GM19193 (cell line): ENCODE results near the gene OR51B5.

ENCODE experiments used
- POLR2A ChIP-seq: IDR thresholded peaks from 4 replicates; pipeline ENCODE4 v1.6.1; 2011; ENCODE audit not compliant: insufficient read depth, insufficient read length; ENCODE audit errors: extremely low read depth

The OR51B5 gene

GRCh38 chr11:5348551-5349194 is 5.3 kb upstream of the OR51B5 start:
- TF ChIP-seq POLR2A: no peak

- no peak for TF ChIP-seq POLR2A
Observed at GRCh38 chr11:5345831-5346230, 2.5 kb upstream of the OR51B5 start.

DNA sequence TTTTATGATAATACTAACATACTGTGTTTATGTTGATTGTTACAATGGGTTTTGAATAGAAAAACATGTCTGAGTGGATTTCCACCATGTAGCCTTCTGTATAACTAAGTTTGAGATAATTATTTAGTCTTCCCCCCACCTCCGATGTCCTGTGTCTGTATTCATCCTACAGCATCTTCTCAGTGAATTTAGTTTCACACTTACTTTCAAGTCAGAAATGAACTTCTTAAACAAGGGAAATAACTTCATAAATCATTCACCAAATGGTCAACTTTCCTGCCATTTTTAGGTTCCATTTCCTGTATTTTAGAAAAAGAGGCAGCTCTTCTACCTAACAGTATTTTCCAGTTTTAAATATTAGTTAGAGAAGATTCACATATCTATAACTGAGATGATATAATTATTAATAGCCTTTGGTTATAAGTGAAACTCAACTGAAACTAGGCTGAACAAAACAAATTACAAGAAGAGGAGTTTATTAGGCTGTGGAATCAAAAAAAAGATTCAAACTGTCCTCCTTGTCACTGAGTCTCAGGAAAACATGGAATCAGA is 3.5 kb downstream of the OR51B5 start:
- no peak for TF ChIP-seq POLR2A

DNA sequence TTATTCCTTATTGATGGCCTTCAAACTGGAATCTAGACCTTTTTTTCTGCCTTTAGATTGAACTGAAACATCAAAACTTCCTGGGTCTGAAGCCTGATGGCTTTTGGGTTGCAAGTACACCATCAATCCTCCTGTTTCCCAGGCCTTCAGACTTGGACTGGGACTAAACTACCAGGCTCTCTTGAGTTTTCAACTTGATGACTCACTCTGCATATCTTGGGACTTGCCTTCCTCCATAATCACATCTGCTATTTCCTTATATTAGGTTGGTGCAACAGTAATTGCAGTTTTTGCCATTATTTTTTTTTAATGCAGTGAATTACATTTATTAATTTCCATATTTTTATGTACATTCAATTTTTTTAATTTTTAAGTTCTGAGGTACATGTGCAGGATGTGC is 7.0 kb downstream of the OR51B5 start:
- no peak for TF ChIP-seq POLR2A

DNA sequence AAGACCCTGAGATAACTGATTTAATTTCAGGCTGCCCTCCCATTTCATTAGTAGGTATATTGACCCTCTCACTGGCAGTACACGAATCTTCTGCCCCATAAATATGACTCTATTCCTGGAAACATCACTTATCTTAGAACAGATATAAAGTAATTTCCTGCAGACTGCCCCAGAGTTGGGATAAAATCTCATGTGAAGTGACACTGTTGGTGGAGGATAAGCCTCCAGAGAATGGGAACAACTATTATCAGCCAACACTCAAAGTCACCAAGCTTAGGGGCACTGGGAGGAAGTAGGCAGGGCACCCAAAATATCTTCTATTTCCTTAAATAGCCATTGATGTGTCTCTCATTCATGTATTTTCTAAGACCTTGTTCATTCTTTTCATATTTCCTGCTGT is 8.2 kb downstream of the OR51B5 start:
- TF ChIP-seq POLR2A: no peak

- no peak for TF ChIP-seq POLR2A
Observed at GRCh38 chr11:5324197-5324596, 19.1 kb downstream of the OR51B5 start, which contains the start of gene OR51B2. Gene OR51B2 (minus strand): TSS chr11:5324297. CDS start chr11:5324297, 0 bp downstream.

DNA sequence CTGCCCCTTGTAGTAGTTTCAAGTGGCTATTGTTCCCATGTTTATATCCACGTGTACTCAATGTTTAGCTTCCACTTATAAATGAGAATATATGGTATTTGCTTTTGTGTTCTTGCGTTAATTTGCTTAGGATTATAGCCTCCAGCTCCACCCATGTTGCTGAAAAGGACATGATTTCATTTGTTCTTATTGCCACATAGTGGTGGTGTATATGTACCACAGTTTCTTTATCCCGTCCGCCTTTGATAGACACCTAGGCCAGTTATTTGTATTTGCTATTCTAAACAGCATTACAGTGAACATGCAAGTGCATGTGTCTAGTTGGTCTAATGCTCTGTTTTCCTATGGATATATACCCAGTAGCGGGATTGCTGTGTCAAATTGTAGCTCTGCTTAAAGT is 26.0 kb downstream of the OR51B5 start:
- no peak for TF ChIP-seq POLR2A

GRCh38 chr11:5310423-5310822 is 32.9 kb downstream of the OR51B5 start:
- no peak for TF ChIP-seq POLR2A

DNA sequence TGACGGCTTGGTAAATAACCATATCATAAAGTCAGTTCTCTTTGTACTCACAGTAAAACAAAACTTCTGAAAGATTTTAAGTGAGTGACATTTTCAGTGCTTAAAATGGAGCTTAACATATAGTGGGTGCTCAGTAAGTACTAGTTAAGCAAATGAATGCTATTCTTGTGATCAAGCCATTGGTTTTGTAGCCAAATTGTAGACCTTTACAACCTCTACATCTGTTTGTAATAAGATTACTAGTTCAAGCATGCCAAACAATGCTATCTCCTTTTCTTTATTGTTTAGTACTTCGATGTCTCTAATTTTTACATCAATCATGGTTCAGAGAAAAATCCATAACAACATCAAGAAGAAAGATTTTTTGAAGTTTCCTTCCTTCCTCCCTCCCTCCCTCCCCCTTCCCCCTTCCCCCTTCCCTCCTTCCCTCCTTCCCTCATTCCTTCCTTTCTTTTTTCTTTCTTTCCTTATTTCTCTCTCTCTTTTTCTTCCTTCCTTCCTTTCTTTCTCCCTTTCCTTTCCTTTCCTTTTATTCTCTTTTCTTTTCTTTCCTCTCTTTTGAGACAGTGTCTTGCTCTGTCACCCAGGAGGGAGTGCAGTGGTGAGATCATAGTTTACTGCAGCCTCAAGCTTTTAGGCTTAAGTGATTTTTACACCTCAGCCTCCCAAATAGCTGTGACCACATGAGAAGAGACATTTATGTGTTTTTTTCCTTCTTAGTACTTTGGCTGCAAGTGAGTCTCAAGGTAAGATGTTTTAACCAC is 35.9 kb downstream of the OR51B5 start:
- TF ChIP-seq POLR2A: no peak

GRCh38 chr11:5304046-5304445 is 39.3 kb downstream of the OR51B5 start:
- TF ChIP-seq POLR2A: no peak

DNA sequence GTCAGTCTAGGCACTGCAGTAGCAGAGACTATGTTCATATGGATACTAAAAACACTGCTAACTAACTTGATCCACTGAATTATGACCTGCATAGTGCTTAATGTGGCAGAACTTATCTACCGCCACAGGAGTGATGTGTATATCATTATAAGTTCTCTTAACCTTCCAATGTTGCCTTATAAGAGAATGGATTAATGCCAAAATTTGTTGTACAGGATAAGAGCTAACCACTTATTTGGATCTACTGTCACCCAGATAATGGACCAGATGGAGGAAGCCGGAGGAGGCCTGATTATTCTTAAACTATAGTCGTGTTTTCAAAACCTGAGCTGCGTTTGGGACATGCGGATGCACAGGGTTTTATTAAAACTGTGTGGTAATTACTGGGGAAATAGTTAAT is 39.7 kb downstream of the OR51B5 start:
- TF ChIP-seq POLR2A: no peak

DNA sequence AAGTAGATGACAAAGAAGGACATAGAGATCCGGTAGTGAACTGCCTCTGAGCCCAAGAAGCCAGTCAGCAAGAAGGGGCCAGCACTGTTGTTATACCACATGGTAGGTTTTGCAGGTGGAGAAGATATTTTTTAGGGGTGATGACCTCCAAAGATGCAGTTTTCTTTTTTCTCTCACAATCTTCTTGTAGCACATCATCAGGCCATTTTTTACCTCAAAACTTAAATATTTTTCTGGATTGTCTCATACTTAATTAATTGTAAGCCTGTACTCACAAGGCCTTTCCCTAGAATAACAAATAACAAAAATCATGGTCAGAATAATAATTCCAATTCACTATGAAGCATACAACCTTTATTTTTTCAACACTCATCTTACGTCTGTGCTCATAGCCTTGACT is 41.5 kb downstream of the OR51B5 start, which contains the start of gene OR51B4:
TSS of gene OR51B4 (minus strand) at position 101 of the 400 bp plus-strand sequence. CDS start at position 101, 0 bp downstream.
- TF ChIP-seq POLR2A: no peak

GRCh38 chr11:5300251-5300650 is 43.1 kb downstream of the OR51B5 start:
- TF ChIP-seq POLR2A: no peak

- no peak for TF ChIP-seq POLR2A
Observed at GRCh38 chr11:5298451-5298850, 44.9 kb downstream of the OR51B5 start.

GRCh38 chr11:5297721-5298323 is 45.5 kb downstream of the OR51B5 start:
- no peak for TF ChIP-seq POLR2A
